Measurements from ENCODE around the gene RNF138. TPM values are rescaled to one million over a fixed set of nuclear protein-coding genes. Genes with fewer than 3 reads are reported as not detected.
"Not testable (repeated sequence)": the region's sequence is repeated elsewhere in the genome, so short reads cannot be mapped to it uniquely, and the experiment has no call there.

Gene RNF138
- total and polyA plus RNA-seq, 2 experiments from 2014 or later: 58.0 to 89.6 TPM

- Mint-ChIP-seq H3K27me3 (ENCODE audit: insufficient read depth, low read depth, poor library complexity) (peaks cover 4% of the 10 kb centered on the region), H3K4me1 (peaks cover 9% of the 10 kb centered on the region), H3K4me3 (no peak overlapping the region), H3K36me3 (ENCODE audit: low read depth) (no peaks in the 10 kb centered on the region; the same call in 2 of the 3 replicates), H3K27ac (no peak overlapping the region), H3K9me3 (no peaks in the 10 kb centered on the region; the same call in 2 of the 3 replicates)
- Histone ChIP-seq H4K20me1 (replicated peaks; ENCODE audit: insufficient read depth) (no peaks in the 10 kb centered on the region), H3K79me2 (replicated peaks; ENCODE audit: insufficient read depth) (no peaks in the 10 kb centered on the region), H3K27me3 (ENCODE audit: insufficient read depth) (no peaks in the 10 kb centered on the region), H3K4me1 (ENCODE audit: insufficient read depth) (peaks cover 3% of the 10 kb centered on the region), H3K9me2 (ENCODE audit: insufficient read depth) (no peaks in the 10 kb centered on the region), H2AFZ (no peak overlapping the region), H3K27ac (ENCODE audit: low read depth) (no peak overlapping the region), H3K36me3 (ENCODE audit: insufficient read depth) (no peaks in the 10 kb centered on the region), H3K4me2 (no peak overlapping the region), H3F3A (replicated peaks; ENCODE audit: low read depth) (peaks cover 4% of the 10 kb centered on the region; the same call in 1 of the 2 replicates), H3K4me3 (no peak overlapping the region)
- ATAC-seq (no peak), DNase-seq (ENCODE audit: low spot score) (no peak)
- TF ChIP-seq ETS1 (IDR thresholded peaks at IDR 0.05) (no peak), CTCF (conservative IDR thresholded peaks at IDR 0.05; ENCODE audit: low read depth in 2 of 2) (no peak), ZNF331 (CRISPR knock-in tag; IDR thresholded peaks at IDR 0.05; ENCODE audit: low read depth) (no peak), ZNF114 (CRISPR knock-in tag; IDR thresholded peaks at IDR 0.05) (no peak), JUNB (IDR thresholded peaks at IDR 0.05; ENCODE audit: unreplicated experiment) (no peak), POLR2AphosphoS5 (IDR thresholded peaks at IDR 0.05; ENCODE audit: low read depth) (no peak)
Measured at GRCh38 chr18:32086881-32087280, 4.8 kb upstream of the RNF138 start.

- Histone ChIP-seq H3K4me3 (peak overlapping the region; percentile 92; the same call in 1 of the 2 replicates), H4K20me1 (replicated peaks; ENCODE audit: insufficient read depth) (peaks cover 17% of the 10 kb centered on the region), H3K79me2 (replicated peaks; ENCODE audit: insufficient read depth) (peaks cover 29% of the 10 kb centered on the region), H3K4me2 (peak overlapping the region; percentile 86), H3F3A (replicated peaks; ENCODE audit: low read depth) (peaks cover 12% of the 10 kb centered on the region), H3K4me1 (ENCODE audit: insufficient read depth) (peaks cover 27% of the 10 kb centered on the region)
- H3K27me3 ChIP-seq (ENCODE audit: insufficient read depth); H2AFZ ChIP-seq; H3K9me2 ChIP-seq (ENCODE audit: insufficient read depth); H3K27me3 Mint-ChIP-seq (ENCODE audit: insufficient read depth, low read depth, poor library complexity); ATAC-seq; DNase-seq (ENCODE audit: low spot score); H3K9me3 Mint-ChIP-seq; H3K27ac ChIP-seq (ENCODE audit: low read depth); H3K27ac Mint-ChIP-seq; H3K36me3 ChIP-seq (ENCODE audit: insufficient read depth): not testable (repeated sequence)
- Mint-ChIP-seq H3K36me3 (ENCODE audit: low read depth) (peaks cover 21% of the 10 kb centered on the region), H3K4me1 (peaks cover 22% of the 10 kb centered on the region), H3K4me3 (peak overlapping the region; percentile 17; the same call in 1 of the 3 replicates)
Measured at GRCh38 chr18:32090831-32091230, 843 bp upstream of the RNF138 start.

GRCh38 chr18:32091325-32091723 is 350 bp upstream of the RNF138 start:
- no peak for ATAC-seq
- peaks cover 12% of the 10 kb centered on the region for H3F3A ChIP-seq (replicated peaks; ENCODE audit: low read depth)
- Mint-ChIP-seq H3K27ac (peak overlapping the region; percentile 96), H3K4me1 (peaks cover 27% of the 10 kb centered on the region), H3K27me3 (ENCODE audit: insufficient read depth, low read depth, poor library complexity) (peaks cover 7% of the 10 kb centered on the region), H3K4me3 (peak overlapping the region; percentile 83), H3K9me3 (no peaks in the 10 kb centered on the region; the same call in 2 of the 3 replicates), H3K36me3 (ENCODE audit: low read depth) (peaks cover 23% of the 10 kb centered on the region)
- H3K79me2 ChIP-seq (replicated peaks; ENCODE audit: insufficient read depth): peaks cover 34% of the 10 kb centered on the region
- H4K20me1 ChIP-seq (replicated peaks; ENCODE audit: insufficient read depth): peaks cover 17% of the 10 kb centered on the region
- peak overlapping the region; percentile 100; the same call in 1 of the 2 replicates for H3K27ac ChIP-seq (ENCODE audit: low read depth)
- H3K4me1 ChIP-seq (ENCODE audit: insufficient read depth): peaks cover 31% of the 10 kb centered on the region
- H2AFZ ChIP-seq: peak overlapping the region; percentile 98; the same call in 1 of the 2 replicates
- H3K36me3 ChIP-seq (ENCODE audit: insufficient read depth): peaks cover 2% of the 10 kb centered on the region; the same call in 1 of the 2 replicates
- H3K9me2 ChIP-seq (ENCODE audit: insufficient read depth): no peaks in the 10 kb centered on the region
- H3K4me3 ChIP-seq: peak overlapping the region; percentile 92
- H3K4me2 ChIP-seq: peak overlapping the region; percentile 86
- no peaks in the 10 kb centered on the region for H3K27me3 ChIP-seq (ENCODE audit: insufficient read depth)
- DNase-seq (ENCODE audit: low spot score): no peak
- TF ChIP-seq POLR2AphosphoS5 (IDR thresholded peaks at IDR 0.05; ENCODE audit: low read depth) (no peak), CTCF (conservative IDR thresholded peaks at IDR 0.05; ENCODE audit: low read depth in 2 of 2) (no peak), EZH2 (IDR thresholded peaks at IDR 0.05; ENCODE audit: low read depth, unreplicated experiment) (no peak), CREB1 (CRISPR knock-in tag; IDR thresholded peaks at IDR 0.05; ENCODE audit: low read depth) (no peak), REST (IDR thresholded peaks at IDR 0.05; ENCODE audit: unreplicated experiment) (no peak), STAT1 (IDR thresholded peaks at IDR 0.05; ENCODE audit: unreplicated experiment) (no peak), ZNF331 (CRISPR knock-in tag; IDR thresholded peaks at IDR 0.05; ENCODE audit: low read depth) (no peak), ZNF114 (CRISPR knock-in tag; IDR thresholded peaks at IDR 0.05) (no peak)

Measured in GM23338 (cell line).